GM12878 (cell line): ENCODE measurements around the gene B3GNT7. TPM values are rescaled to one million over a fixed set of nuclear protein-coding genes. Genes with fewer than 3 reads are reported as not detected.

ENCODE experiments used
- ATAC-seq: fragments of 200-7000 bp; cut with Tn5 transposase; 3 replicates; pipeline ENCODE4 v1.9.1; 2020; ENCODE audit warnings: mild to moderate bottlenecking, moderate library complexity
- BruUV-seq: library from RNA; stranded (reverse); fragments of 400-500 nt; replicated peaks from 2 replicates; lab custom pipeline; 2021; lab: Mats Ljungman, UMichigan
- CTCF ChIA-PET: fragments of 300-600 bp; sonication (Branson Sonifier 250); formaldehyde crosslinking; extraction: SDS; loops from one replicate; lab custom pipeline; 2021; ENCODE audit warnings: inconsistent platforms; lab: Yijun Ruan, JAX
- POLR2A ChIA-PET: fragments of 350-600 bp; formaldehyde crosslinking; extraction: SDS; loops from one replicate; lab custom pipeline; 2021; ENCODE audit warnings: inconsistent platforms; lab: Charles Lee
- RAD21 ChIA-PET: fragments of 300-600 bp; sonication (Branson Sonifier 250); formaldehyde crosslinking; loops from one replicate; lab custom pipeline; 2023; ENCODE audit warnings: antibody characterized with exemption; ENCODE audit not compliant: unreplicated experiment; lab: Charles Lee
- SMC1A ChIA-PET: fragments of 300-600 bp; sonication (Branson Sonifier 250); formaldehyde crosslinking; loops from one replicate; lab custom pipeline; 2023; ENCODE audit not compliant: unreplicated experiment, uncharacterized antibody; lab: Charles Lee
- DNase-seq: peaks from one replicate; pipeline ENCODE4 v3.0.0-alpha.2; 2011; ENCODE audit warnings: low read depth, low spot score
- FAIRE-seq: peaks from 3 replicates; lab custom pipeline; 2011; peaks lifted over from hg19 to GRCh38; lab: Jason Lieb, UNC
- H2AFZ ChIP-seq: 2 replicates; pipeline ENCODE4 v1.6.0; 2011; ENCODE audit warnings: low read depth, low read length, control low read depth; ENCODE audit not compliant: control insufficient read depth
- H3K27ac ChIP-seq: 2 replicates; pipeline ENCODE4 v1.5.1; 2011; ENCODE audit warnings: control low read depth; ENCODE audit not compliant: control insufficient read depth, insufficient read depth
- H3K27me3 ChIP-seq, 2 experiments: replicated peaks in 1 of 2; 2 replicates each; pipeline versions ENCODE4 v1.6.0 to v1.6.1; 2011; ENCODE audit warnings: low read length in 1 of 2; ENCODE audit not compliant: control insufficient read depth in 2 of 2, insufficient read depth in 2 of 2
- H3K36me3 ChIP-seq, 2 experiments: 2 replicates each; pipeline ENCODE4 v1.5.1; 2011; ENCODE audit warnings: low read length in 1 of 2; ENCODE audit not compliant: control insufficient read depth in 2 of 2, insufficient read depth in 2 of 2
- H3K4me1 ChIP-seq: 2 replicates; pipeline ENCODE4 v1.6.1; 2011; ENCODE audit warnings: mild to moderate bottlenecking, low read length, moderate library complexity, mixed read lengths; ENCODE audit not compliant: control insufficient read depth, insufficient read depth
- H3K4me2 ChIP-seq: 2 replicates; pipeline ENCODE4 v1.6.0; 2011; ENCODE audit warnings: control low read depth; ENCODE audit not compliant: control insufficient read depth, insufficient read depth
- H3K4me3 ChIP-seq: fragments of 200-600 bp; sonication (generic); 2 replicates; pipeline ENCODE4 v1.5.1; 2016
- H3K79me2 ChIP-seq: 2 replicates; pipeline ENCODE4 v1.6.0; 2011; ENCODE audit warnings: low read length; ENCODE audit not compliant: control insufficient read depth, insufficient read depth
- H3K9ac ChIP-seq: 2 replicates; pipeline ENCODE4 v1.8.0; 2011; ENCODE audit warnings: low read length, control low read depth, mixed read lengths; ENCODE audit not compliant: control insufficient read depth, insufficient read depth
- H3K9me3 ChIP-seq: replicated peaks from 3 replicates; pipeline ENCODE4 v1.5.1; 2011; ENCODE audit warnings: mild to moderate bottlenecking, low read length; ENCODE audit not compliant: control insufficient read depth, insufficient read depth
- H4K20me1 ChIP-seq: 2 replicates; pipeline ENCODE4 v1.6.0; 2011; ENCODE audit not compliant: control insufficient read depth, insufficient read depth
- CHD2 ChIP-seq: IDR thresholded peaks from 2 replicates; pipeline ENCODE4 v1.6.1; 2011; ENCODE audit warnings: low read depth, low read length, improper control_type of control experiment, borderline replicate concordance
- WGBS: methylation state at CpG from one replicate; pipeline ENCODE4 v1.1.6; 2016; ENCODE audit warnings: low lambda C conversion rate; ENCODE audit not compliant: insufficient replicate concordance, insufficient coverage; ENCODE audit errors: missing lambda C conversion rate; 5-methylcytosine and 5-hydroxymethylcytosine counted together
- in situ Hi-C: fragments of 300-500 bp; cut with MboI; formaldehyde crosslinking; loops from 9 replicates; pipeline ENCODE4 v1.14.3; 2018; ENCODE audit warnings: mixed read lengths
- intact Hi-C: fragments of 100-400 bp; cut with micrococcal nuclease; formaldehyde crosslinking; loops from one replicate; pipeline ENCODE4 v1.14.2; 2022; ENCODE audit not compliant: unreplicated experiment
- polyA plus RNA-seq, 11 experiments: library from polyadenylated mRNA; depleted of rRNA in 4 of 11; unstranded in 6 of 11; stranded (reverse) in 5 of 11; fragments of >200 nt; fragmentation: Nextera tagmentation in 4 of 11; fragmentation: Illumina TruSeq in 1 of 11; extraction: Ambion mirVana in 4 of 11; extraction: Trizol in 1 of 11; gene quantifications; 1 replicate in 1 of 11; 2 replicates in 10 of 11; pipeline versions ENCODE4 v1.2.1 to v1.2.3, GENCODE V29; 2011 to 2016; ENCODE audit warnings: inconsistent platforms in 2 of 11, missing spikeins in 2 of 11, low read depth in 1 of 11
- total RNA-seq, 4 experiments: library from RNA; depleted of rRNA in 3 of 4; stranded (reverse); fragments of >200 nt in 3 of 4; fragmentation: Illumina TruSeq in 1 of 4; extraction: Trizol in 1 of 4; gene quantifications; 2 replicates each; pipeline versions ENCODE4 v1.2.1 to v1.2.3, GENCODE V29; 2013 to 2021
- TF ChIP-seq, protein P1 (sequence below): fragments of 450-650 bp; IDR thresholded peaks from 2 replicates; pipeline ENCODE4 v1.6.1; 2016; ENCODE audit warnings: mild to moderate bottlenecking, moderate library complexity, borderline replicate concordance

B3GNT7 gene
- total and polyA plus RNA-seq, 10 of the 15 experiments (the other 5 are each of a cell fraction or from before 2014, with no cell fraction given): 0.91 to 12.6 (median 3.7) TPM

DNA sequence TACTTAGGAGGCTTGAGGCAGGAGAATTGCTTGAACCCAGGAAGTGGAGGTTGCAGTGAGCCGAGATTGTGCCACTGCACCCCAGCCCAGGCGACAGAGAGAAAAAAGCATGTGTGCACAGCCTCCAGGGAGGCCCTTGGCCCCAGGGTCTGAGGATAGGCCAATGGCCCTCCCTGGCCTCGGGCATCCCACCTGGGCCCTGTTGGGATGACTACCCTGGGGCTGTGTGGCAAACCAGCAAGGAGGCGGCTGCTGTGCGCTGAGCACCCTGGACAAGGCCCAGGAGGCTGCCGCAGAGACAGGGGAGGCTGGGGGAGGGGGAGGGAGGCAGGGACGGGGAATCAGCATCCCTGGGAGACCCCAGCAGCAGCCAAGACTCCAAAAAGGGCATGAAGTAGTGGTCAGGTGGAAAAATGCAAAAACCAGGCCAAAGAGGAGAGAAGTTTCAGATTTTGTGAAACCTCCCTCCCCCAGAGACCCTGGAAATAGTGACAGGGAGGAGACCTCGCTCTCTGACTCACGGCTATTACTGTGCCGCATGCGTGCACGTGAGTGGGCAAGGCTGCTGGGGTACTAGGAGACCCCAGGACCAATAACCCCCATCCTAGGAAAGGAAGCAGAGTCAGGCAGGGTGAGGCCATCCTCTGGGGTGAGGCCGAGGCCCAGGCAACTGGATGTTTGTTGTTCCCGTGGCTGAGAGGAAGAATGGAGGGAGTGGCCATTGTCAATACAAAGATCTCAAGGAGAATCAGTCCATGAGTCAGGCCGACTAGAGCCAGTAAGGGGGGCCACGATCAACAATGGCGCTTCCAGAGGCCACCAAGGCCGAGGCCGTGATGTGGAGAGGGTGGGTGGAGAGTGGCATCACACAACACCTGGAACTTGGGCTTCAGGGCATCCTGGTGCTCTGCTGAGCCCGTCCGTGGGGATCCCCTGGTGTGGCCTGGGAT is 16.0 kb upstream of the B3GNT7 start:
- ChIA-PET POLR2A (no interaction called here), RAD21 (no interaction called here)
- FAIRE-seq: no peak
- H2AFZ ChIP-seq: no peak overlapping the region
- in situ Hi-C loops: no loop called here
- no peak overlapping the region for H3K27ac ChIP-seq
- H4K20me1 ChIP-seq: no peaks in the 10 kb centered on the region
- no TSS peak for BruUV-seq
- no peaks in the 10 kb centered on the region for H3K27me3 ChIP-seq
- H3K4me2 ChIP-seq: no peak overlapping the region
- intact Hi-C loops: no loop called here
- H3K79me2 ChIP-seq: no peaks in the 10 kb centered on the region
- H3K9me3 ChIP-seq: no peaks in the 10 kb centered on the region
- no peak overlapping the region for H3K9ac ChIP-seq
- TF ChIP-seq CHD2: no peak
- TF ChIP-seq, protein P1, sequence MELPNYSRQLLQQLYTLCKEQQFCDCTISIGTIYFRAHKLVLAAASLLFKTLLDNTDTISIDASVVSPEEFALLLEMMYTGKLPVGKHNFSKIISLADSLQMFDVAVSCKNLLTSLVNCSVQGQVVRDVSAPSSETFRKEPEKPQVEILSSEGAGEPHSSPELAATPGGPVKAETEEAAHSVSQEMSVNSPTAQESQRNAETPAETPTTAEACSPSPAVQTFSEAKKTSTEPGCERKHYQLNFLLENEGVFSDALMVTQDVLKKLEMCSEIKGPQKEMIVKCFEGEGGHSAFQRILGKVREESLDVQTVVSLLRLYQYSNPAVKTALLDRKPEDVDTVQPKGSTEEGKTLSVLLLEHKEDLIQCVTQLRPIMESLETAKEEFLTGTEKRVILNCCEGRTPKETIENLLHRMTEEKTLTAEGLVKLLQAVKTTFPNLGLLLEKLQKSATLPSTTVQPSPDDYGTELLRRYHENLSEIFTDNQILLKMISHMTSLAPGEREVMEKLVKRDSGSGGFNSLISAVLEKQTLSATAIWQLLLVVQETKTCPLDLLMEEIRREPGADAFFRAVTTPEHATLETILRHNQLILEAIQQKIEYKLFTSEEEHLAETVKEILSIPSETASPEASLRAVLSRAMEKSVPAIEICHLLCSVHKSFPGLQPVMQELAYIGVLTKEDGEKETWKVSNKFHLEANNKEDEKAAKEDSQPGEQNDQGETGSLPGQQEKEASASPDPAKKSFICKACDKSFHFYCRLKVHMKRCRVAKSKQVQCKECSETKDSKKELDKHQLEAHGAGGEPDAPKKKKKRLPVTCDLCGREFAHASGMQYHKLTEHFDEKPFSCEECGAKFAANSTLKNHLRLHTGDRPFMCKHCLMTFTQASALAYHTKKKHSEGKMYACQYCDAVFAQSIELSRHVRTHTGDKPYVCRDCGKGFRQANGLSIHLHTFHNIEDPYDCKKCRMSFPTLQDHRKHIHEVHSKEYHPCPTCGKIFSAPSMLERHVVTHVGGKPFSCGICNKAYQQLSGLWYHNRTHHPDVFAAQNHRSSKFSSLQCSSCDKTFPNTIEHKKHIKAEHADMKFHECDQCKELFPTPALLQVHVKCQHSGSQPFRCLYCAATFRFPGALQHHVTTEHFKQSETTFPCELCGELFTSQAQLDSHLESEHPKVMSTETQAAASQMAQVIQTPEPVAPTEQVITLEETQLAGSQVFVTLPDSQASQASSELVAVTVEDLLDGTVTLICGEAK: no peak
- TF ChIP-seq, all 136 proteins: peak for 0
- SMC1A ChIA-PET: no interaction called here
- DNase-seq (no peak), ATAC-seq (no peak)
- H3K4me1 ChIP-seq: no peaks in the 10 kb centered on the region
- CTCF ChIA-PET: no interaction called here
- no peak overlapping the region for H3K4me3 ChIP-seq
- H3K36me3 ChIP-seq: no peaks in the 10 kb centered on the region
- 51% methylated on average over 19 of the region's 21 CpGs for WGBS
